HCT116 (cell line): ENCODE measurements around the gene MACROH2A2.

Experiments used
- EGR1 ChIP-seq: IDR thresholded peaks from 2 replicates; pipeline ENCODE4 v1.6.1; 2012; ENCODE audit warnings: low read depth
- EZH2 ChIP-seq: fragments of 200-600 bp; sonication (generic); IDR thresholded peaks from 2 replicates; pipeline ENCODE4 v1.6.1; 2017; ENCODE audit warnings: antibody characterized with exemption, mixed run types
- EZH2phosphoT487 ChIP-seq: fragments of 200-600 bp; IDR thresholded peaks from 2 replicates; pipeline ENCODE4 v1.6.1; 2018; ENCODE audit warnings: antibody characterized with exemption, borderline replicate concordance
- JUND ChIP-seq: IDR thresholded peaks from 2 replicates; pipeline ENCODE4 v1.6.1; 2012
- POLR2A ChIP-seq: IDR thresholded peaks from 2 replicates; pipeline ENCODE4 v1.7.0; 2011; ENCODE audit warnings: borderline replicate concordance; ENCODE audit not compliant: insufficient read depth, insufficient read length; ENCODE audit errors: extremely low read depth
- POLR2AphosphoS5 ChIP-seq: IDR thresholded peaks from 2 replicates; pipeline ENCODE4 v1.6.1; 2011; ENCODE audit warnings: mild to moderate bottlenecking, low read depth, low read length, moderate library complexity
- RAD21 ChIP-seq: IDR thresholded peaks from 2 replicates; pipeline ENCODE4 v1.6.1; 2012; ENCODE audit warnings: low read depth, mild to moderate bottlenecking
- SP1 ChIP-seq: IDR thresholded peaks from 2 replicates; pipeline ENCODE4 v1.6.1; 2012; ENCODE audit warnings: low read depth
- YY1 ChIP-seq: IDR thresholded peaks from 2 replicates; pipeline ENCODE4 v1.6.1; 2011; ENCODE audit warnings: low read length, low read depth, moderate library complexity, mild to moderate bottlenecking; ENCODE audit not compliant: insufficient replicate concordance; ENCODE audit errors: extremely low read depth
- ZBTB33 ChIP-seq: IDR thresholded peaks from 2 replicates; pipeline ENCODE4 v1.6.1; 2011; ENCODE audit warnings: mild to moderate bottlenecking, low read length, moderate library complexity; ENCODE audit not compliant: insufficient replicate concordance; ENCODE audit errors: extremely low read depth
- TF ChIP-seq, protein P1 (sequence below), 3 experiments: fragments of 200-600 bp in 1 of 3; sonication (generic) in 1 of 3; IDR thresholded peaks in 2 of 3; conservative IDR thresholded peaks in 1 of 3; 2 replicates each; pipeline ENCODE4 v1.5.1; 2012 to 2017; ENCODE audit warnings: low read depth in 2 of 3, low read length in 2 of 3, antibody characterized with exemption in 1 of 3, borderline replicate concordance in 1 of 3, control low read depth in 1 of 3, mild to moderate bottlenecking in 1 of 3, mixed read lengths in 1 of 3, mixed run types in 1 of 3, moderate library complexity in 1 of 3; ENCODE audit not compliant: insufficient read depth in 1 of 3

GRCh38 chr10:70074165-70074564 is 21.5 kb downstream of the MACROH2A2 start:
- no peak for TF ChIP-seq JUND
- TF ChIP-seq, protein P1, sequence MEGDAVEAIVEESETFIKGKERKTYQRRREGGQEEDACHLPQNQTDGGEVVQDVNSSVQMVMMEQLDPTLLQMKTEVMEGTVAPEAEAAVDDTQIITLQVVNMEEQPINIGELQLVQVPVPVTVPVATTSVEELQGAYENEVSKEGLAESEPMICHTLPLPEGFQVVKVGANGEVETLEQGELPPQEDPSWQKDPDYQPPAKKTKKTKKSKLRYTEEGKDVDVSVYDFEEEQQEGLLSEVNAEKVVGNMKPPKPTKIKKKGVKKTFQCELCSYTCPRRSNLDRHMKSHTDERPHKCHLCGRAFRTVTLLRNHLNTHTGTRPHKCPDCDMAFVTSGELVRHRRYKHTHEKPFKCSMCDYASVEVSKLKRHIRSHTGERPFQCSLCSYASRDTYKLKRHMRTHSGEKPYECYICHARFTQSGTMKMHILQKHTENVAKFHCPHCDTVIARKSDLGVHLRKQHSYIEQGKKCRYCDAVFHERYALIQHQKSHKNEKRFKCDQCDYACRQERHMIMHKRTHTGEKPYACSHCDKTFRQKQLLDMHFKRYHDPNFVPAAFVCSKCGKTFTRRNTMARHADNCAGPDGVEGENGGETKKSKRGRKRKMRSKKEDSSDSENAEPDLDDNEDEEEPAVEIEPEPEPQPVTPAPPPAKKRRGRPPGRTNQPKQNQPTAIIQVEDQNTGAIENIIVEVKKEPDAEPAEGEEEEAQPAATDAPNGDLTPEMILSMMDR (IDR thresholded peaks at IDR 0.05 in 2 of 3, conservative IDR thresholded peaks at IDR 0.05 in 1 of 3; ENCODE audit: borderline replicate concordance in 1 of 3, insufficient read depth in 1 of 3, low read depth in 2 of 3, low read length in 2 of 3): no peak
- TF ChIP-seq RAD21: no peak
- no peak for TF ChIP-seq EZH2phosphoT487
- TF ChIP-seq ZBTB33: no peak
- TF ChIP-seq POLR2A: no peak
- no peak for TF ChIP-seq EZH2
- no peak for TF ChIP-seq EGR1
- no peak for TF ChIP-seq YY1
- TF ChIP-seq POLR2AphosphoS5: no peak
- no peak for TF ChIP-seq SP1
